HCT116 (cell line): Measurements from ENCODE around the gene RNPS1.

Source experiments
- CBX3 ChIP-seq: IDR thresholded peaks from 2 replicates; pipeline ENCODE4 v1.6.1; 2012; ENCODE audit warnings: low read depth
- CEBPB ChIP-seq: IDR thresholded peaks from 2 replicates; pipeline ENCODE4 v1.6.1; 2012; ENCODE audit warnings: low read depth
- CTCF ChIP-seq, 3 experiments: fragments of 200-600 bp in 1 of 3; sonication (generic) in 1 of 3; IDR thresholded peaks in 2 of 3; conservative IDR thresholded peaks in 1 of 3; 2 replicates each; pipeline ENCODE4 v1.5.1; 2012 to 2017; ENCODE audit warnings: low read depth in 2 of 3, low read length in 2 of 3, antibody characterized with exemption in 1 of 3, borderline replicate concordance in 1 of 3, control low read depth in 1 of 3, mild to moderate bottlenecking in 1 of 3, mixed read lengths in 1 of 3, mixed run types in 1 of 3, moderate library complexity in 1 of 3; ENCODE audit not compliant: insufficient read depth in 1 of 3
- EZH2 ChIP-seq: fragments of 200-600 bp; sonication (generic); IDR thresholded peaks from 2 replicates; pipeline ENCODE4 v1.6.1; 2017; ENCODE audit warnings: antibody characterized with exemption, mixed run types
- FOSL1 ChIP-seq: IDR thresholded peaks from 2 replicates; pipeline ENCODE4 v1.6.1; 2012; ENCODE audit warnings: low read depth
- POLR2A ChIP-seq: IDR thresholded peaks from 2 replicates; pipeline ENCODE4 v1.7.0; 2011; ENCODE audit warnings: borderline replicate concordance; ENCODE audit not compliant: insufficient read depth, insufficient read length; ENCODE audit errors: extremely low read depth
- POLR2AphosphoS5 ChIP-seq: IDR thresholded peaks from 2 replicates; pipeline ENCODE4 v1.6.1; 2011; ENCODE audit warnings: mild to moderate bottlenecking, low read depth, low read length, moderate library complexity
- RAD21 ChIP-seq: IDR thresholded peaks from 2 replicates; pipeline ENCODE4 v1.6.1; 2012; ENCODE audit warnings: low read depth, mild to moderate bottlenecking
- TCF7L2 ChIP-seq: IDR thresholded peaks from 2 replicates; pipeline ENCODE4 v1.7.0; 2011; ENCODE audit warnings: borderline replicate concordance, inconsistent platforms; ENCODE audit not compliant: insufficient read depth, insufficient read length; ENCODE audit errors: extremely low read depth
- ZNF274 ChIP-seq: fragments of 200-500 bp; sonication (Bioruptor generic); IDR thresholded peaks from 2 replicates; pipeline ENCODE4 v1.6.1; 2014; ENCODE audit warnings: mild to moderate bottlenecking, low read depth, low read length, inconsistent platforms
- TF ChIP-seq, protein P1 (sequence below): IDR thresholded peaks from 2 replicates; pipeline ENCODE4 v1.6.1; 2011; ENCODE audit warnings: mild to moderate bottlenecking, low read length, moderate library complexity; ENCODE audit not compliant: insufficient replicate concordance; ENCODE audit errors: extremely low read depth

- TF ChIP-seq RAD21 (no peak), CTCF (IDR thresholded peaks at IDR 0.05 in 2 of 3, conservative IDR thresholded peaks at IDR 0.05 in 1 of 3; ENCODE audit: borderline replicate concordance in 1 of 3, insufficient read depth in 1 of 3, low read depth in 2 of 3, low read length in 2 of 3) (no peak), CBX3 (no peak), POLR2AphosphoS5 (no peak), TCF7L2 (no peak), FOSL1 (no peak), POLR2A (no peak), ZNF274 (no peak), CEBPB (no peak), EZH2 (no peak)
- TF ChIP-seq, protein P1, sequence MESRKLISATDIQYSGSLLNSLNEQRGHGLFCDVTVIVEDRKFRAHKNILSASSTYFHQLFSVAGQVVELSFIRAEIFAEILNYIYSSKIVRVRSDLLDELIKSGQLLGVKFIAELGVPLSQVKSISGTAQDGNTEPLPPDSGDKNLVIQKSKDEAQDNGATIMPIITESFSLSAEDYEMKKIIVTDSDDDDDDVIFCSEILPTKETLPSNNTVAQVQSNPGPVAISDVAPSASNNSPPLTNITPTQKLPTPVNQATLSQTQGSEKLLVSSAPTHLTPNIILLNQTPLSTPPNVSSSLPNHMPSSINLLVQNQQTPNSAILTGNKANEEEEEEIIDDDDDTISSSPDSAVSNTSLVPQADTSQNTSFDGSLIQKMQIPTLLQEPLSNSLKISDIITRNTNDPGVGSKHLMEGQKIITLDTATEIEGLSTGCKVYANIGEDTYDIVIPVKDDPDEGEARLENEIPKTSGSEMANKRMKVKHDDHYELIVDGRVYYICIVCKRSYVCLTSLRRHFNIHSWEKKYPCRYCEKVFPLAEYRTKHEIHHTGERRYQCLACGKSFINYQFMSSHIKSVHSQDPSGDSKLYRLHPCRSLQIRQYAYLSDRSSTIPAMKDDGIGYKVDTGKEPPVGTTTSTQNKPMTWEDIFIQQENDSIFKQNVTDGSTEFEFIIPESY, result no peak
Observed at GRCh38 chr16:2286550-2286949, 18.6 kb upstream of the RNPS1 start.
